Uterus (tissue), 2 donors: Measurements from ENCODE around the gene TMEM115.

Experiments
- CTCF ChIP-seq, 4 experiments: fragments of 200-600 bp in 2 of 4; fragments of 450-650 bp in 2 of 4; sonication (generic) in 2 of 4; IDR thresholded peaks; one replicate each; pipeline ENCODE4 v1.5.1; 2016 to 2019; ENCODE audit warnings: antibody characterized with exemption in 4 of 4, mild to moderate bottlenecking in 2 of 4, moderate library complexity in 1 of 4
- POLR2A ChIP-seq, 2 donors: fragments of 450-650 bp; IDR thresholded peaks; one replicate each; pipeline ENCODE4 v1.6.1; 2016; ENCODE audit warnings: antibody characterized with exemption in 2 of 2, mild to moderate bottlenecking in 1 of 2, moderate library complexity in 1 of 2

DNA sequence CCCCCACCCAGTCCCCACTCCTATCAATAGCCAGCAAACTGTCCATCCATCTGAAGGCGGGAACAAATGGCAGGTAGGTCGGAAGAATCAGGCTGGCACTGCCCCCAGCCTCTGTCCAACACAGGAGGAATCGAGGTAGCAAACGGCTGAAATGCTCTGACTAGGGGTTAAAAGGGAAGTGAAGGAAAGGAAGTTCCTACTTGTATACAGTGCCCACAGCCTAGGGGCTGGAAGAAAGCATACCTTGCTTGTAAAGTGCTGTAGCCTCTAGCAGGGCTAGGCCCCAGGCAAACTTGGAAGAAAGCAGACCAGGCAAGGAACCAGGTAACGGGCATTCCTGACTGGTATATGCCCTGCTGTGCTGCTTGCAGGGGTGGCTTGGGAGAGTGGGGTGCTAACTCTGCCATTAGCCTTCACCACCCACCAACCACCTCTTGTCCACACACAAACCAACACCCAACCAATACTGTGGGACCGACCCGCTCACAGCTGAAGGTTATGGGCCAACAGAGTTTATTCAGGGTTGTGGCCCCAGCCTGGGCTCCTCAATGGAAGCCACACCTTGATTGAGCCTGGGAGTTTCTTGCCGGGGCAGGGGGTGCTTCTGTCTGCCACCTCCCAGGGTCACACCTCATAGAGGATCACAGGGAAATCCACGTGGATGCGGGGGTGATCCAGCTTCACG, 33.7 kb downstream of the TMEM115 start:
- no peak for TF ChIP-seq CTCF (IDR thresholded peaks at IDR 0.05)
- TF ChIP-seq POLR2A (IDR thresholded peaks at IDR 0.05) = no peak
